ENCODE measurements around the gene SNAP29.
A peak's percentile ranks its signal among the peaks of the same experiment; 100 is the strongest.
"Not testable (repeated sequence)": the region's sequence is repeated elsewhere in the genome, so short reads cannot be mapped to it uniquely, and the experiment has no call there.

Gene SNAP29

GRCh38 chr22:20906387-20906767, 47.6 kb downstream of the SNAP29 start:
- DNase-seq (ENCODE audit: low spot score) (no peak), ATAC-seq (ENCODE audit: low read depth) (no peak)
- H3K27ac ChIP-seq (ENCODE audit: poor library complexity, severe bottlenecking): peak overlapping the region; percentile 68
- H3K4me3 ChIP-seq (ENCODE audit: severe bottlenecking): no peak overlapping the region
- H3K36me3 ChIP-seq (ENCODE audit: low read depth): no peaks in the 10 kb centered on the region
- peaks cover 19% of the 10 kb centered on the region for H3K4me1 ChIP-seq (ENCODE audit: insufficient read depth, poor library complexity, severe bottlenecking)
- TF ChIP-seq, protein P1, sequence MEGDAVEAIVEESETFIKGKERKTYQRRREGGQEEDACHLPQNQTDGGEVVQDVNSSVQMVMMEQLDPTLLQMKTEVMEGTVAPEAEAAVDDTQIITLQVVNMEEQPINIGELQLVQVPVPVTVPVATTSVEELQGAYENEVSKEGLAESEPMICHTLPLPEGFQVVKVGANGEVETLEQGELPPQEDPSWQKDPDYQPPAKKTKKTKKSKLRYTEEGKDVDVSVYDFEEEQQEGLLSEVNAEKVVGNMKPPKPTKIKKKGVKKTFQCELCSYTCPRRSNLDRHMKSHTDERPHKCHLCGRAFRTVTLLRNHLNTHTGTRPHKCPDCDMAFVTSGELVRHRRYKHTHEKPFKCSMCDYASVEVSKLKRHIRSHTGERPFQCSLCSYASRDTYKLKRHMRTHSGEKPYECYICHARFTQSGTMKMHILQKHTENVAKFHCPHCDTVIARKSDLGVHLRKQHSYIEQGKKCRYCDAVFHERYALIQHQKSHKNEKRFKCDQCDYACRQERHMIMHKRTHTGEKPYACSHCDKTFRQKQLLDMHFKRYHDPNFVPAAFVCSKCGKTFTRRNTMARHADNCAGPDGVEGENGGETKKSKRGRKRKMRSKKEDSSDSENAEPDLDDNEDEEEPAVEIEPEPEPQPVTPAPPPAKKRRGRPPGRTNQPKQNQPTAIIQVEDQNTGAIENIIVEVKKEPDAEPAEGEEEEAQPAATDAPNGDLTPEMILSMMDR (IDR thresholded peaks at IDR 0.05; ENCODE audit: poor library complexity, severe bottlenecking): no peak
- H3K9me3 ChIP-seq (ENCODE audit: severe bottlenecking): no peaks in the 10 kb centered on the region
- H3K27me3 ChIP-seq (ENCODE audit: insufficient read depth, poor library complexity, severe bottlenecking): no peaks in the 10 kb centered on the region

- peaks cover 24% of the 10 kb centered on the region for H3K4me1 ChIP-seq (ENCODE audit: insufficient read depth, poor library complexity, severe bottlenecking)
- H3K36me3 ChIP-seq (ENCODE audit: low read depth); H3K9me3 ChIP-seq (ENCODE audit: severe bottlenecking); ATAC-seq (ENCODE audit: low read depth); H3K4me3 ChIP-seq (ENCODE audit: severe bottlenecking); DNase-seq (ENCODE audit: low spot score); H3K27me3 ChIP-seq (ENCODE audit: insufficient read depth, poor library complexity, severe bottlenecking); H3K27ac ChIP-seq (ENCODE audit: poor library complexity, severe bottlenecking): not testable (repeated sequence)
Observed at GRCh38 chr22:20908717-20909116, 49.9 kb downstream of the SNAP29 start.

- Histone ChIP-seq H3K4me1 (ENCODE audit: insufficient read depth, poor library complexity, severe bottlenecking) (peaks cover 18% of the 10 kb centered on the region), H3K36me3 (ENCODE audit: low read depth) (no peaks in the 10 kb centered on the region), H3K27me3 (ENCODE audit: insufficient read depth, poor library complexity, severe bottlenecking) (no peaks in the 10 kb centered on the region), H3K27ac (ENCODE audit: poor library complexity, severe bottlenecking) (no peak overlapping the region), H3K9me3 (ENCODE audit: severe bottlenecking) (no peaks in the 10 kb centered on the region), H3K4me3 (ENCODE audit: severe bottlenecking) (no peak overlapping the region)
- DNase-seq (ENCODE audit: low spot score) (no peak), ATAC-seq (ENCODE audit: low read depth) (no peak)
- TF ChIP-seq, protein P1 (IDR thresholded peaks at IDR 0.05; ENCODE audit: poor library complexity, severe bottlenecking): no peak
Observed at GRCh38 chr22:20909543-20910303, 50.9 kb downstream of the SNAP29 start.

- no peak overlapping the region for H3K27ac ChIP-seq (ENCODE audit: poor library complexity, severe bottlenecking)
- no peaks in the 10 kb centered on the region for H3K27me3 ChIP-seq (ENCODE audit: insufficient read depth, poor library complexity, severe bottlenecking)
- no peak overlapping the region for H3K4me3 ChIP-seq (ENCODE audit: severe bottlenecking)
- no peaks in the 10 kb centered on the region for H3K9me3 ChIP-seq (ENCODE audit: severe bottlenecking)
- peaks cover 5% of the 10 kb centered on the region for H3K4me1 ChIP-seq (ENCODE audit: insufficient read depth, poor library complexity, severe bottlenecking)
- ATAC-seq (ENCODE audit: low read depth): no peak
- TF ChIP-seq, protein P1 (IDR thresholded peaks at IDR 0.05; ENCODE audit: poor library complexity, severe bottlenecking): no peak
- no peaks in the 10 kb centered on the region for H3K36me3 ChIP-seq (ENCODE audit: low read depth)
- no peak for DNase-seq (ENCODE audit: low spot score)
Observed at GRCh38 chr22:20912494-20912893, 53.7 kb downstream of the SNAP29 start.

- Histone ChIP-seq H3K36me3 (ENCODE audit: low read depth) (peaks cover 20% of the 10 kb centered on the region), H3K9me3 (ENCODE audit: severe bottlenecking) (no peaks in the 10 kb centered on the region), H3K4me3 (ENCODE audit: severe bottlenecking) (peak within 1 kb of the TSS; percentile 67), H3K4me1 (ENCODE audit: insufficient read depth, poor library complexity, severe bottlenecking) (peaks cover 15% of the 10 kb centered on the region), H3K27ac (ENCODE audit: poor library complexity, severe bottlenecking) (peak within 1 kb of the TSS; percentile 69), H3K27me3 (ENCODE audit: insufficient read depth, poor library complexity, severe bottlenecking) (no peaks in the 10 kb centered on the region)
- ATAC-seq (ENCODE audit: low read depth) (peak; percentile 95), DNase-seq (ENCODE audit: low spot score) (peak; percentile 96)
- TF ChIP-seq, protein P1 (IDR thresholded peaks at IDR 0.05; ENCODE audit: poor library complexity, severe bottlenecking): peak; percentile 98
Observed at GRCh38 chr22:20916916-20917810, 58.4 kb downstream of the SNAP29 start, which contains the start of gene CRKL. Gene CRKL (plus strand): TSS chr22:20917407. CDS start chr22:20917935, 528 bp downstream.
